ENCODE measurements around the gene HPS1. TPM values are rescaled to one million over a fixed set of nuclear protein-coding genes. Genes with fewer than 3 reads are reported as not detected.

HPS1 gene
- total and polyA plus RNA-seq, 2 donors (not counting 3 experiments of a cell fraction or from before 2014, with no cell fraction given): 60.7 to 67.5 TPM

DNA sequence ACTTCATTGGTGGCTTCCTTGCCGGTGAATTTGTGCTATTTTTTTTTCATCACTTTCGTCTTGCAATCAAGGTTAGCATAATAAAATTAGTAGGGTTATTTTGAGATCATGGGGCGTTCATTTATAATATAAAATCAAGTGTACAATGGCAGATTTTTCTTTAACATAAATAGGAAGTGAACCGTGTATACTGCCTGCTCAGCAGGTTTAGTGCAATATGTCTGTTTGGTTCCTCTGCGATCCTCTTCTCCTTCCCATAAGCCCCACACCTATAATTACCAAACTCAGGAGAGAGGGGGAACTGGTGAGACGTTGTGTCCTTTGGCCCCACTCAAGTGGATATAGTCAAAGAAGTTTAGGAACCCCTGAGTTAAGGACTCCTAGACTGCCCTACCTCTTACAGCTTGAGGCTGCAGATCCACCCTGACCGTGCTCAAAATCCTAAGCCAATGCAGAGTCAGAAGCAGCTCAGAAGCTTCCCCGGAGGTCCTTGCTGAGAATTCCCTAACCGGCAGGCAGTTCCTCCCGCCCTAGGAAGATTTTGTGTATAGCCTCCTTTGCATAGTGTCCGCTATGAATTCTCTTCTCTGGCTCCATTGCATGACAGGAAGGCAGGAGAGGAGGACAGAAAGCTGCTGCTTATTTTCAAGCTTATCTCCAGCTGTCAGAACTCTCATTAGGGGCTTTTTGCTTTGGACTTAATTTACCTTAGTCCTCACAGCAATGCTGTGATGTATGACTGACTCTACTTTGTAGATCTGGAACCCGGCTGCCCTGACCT is 73.3 kb downstream of the HPS1 start:
- no peak overlapping the region for H3K4me3 ChIP-seq (replicated peaks in 1 of 3; ENCODE audit: insufficient read depth in 1 of 3, low read depth in 1 of 3, low read length in 3 of 3)
- H3K27ac ChIP-seq (ENCODE audit: insufficient read depth, low read depth, low read length): no peak overlapping the region
- H4K20me1 ChIP-seq (replicated peaks; ENCODE audit: control insufficient read depth, extremely low read depth, insufficient read depth, low read length): no peaks in the 10 kb centered on the region
- BruUV-seq (replicated peaks): no TSS peak
- DNase-seq (ENCODE audit: low read depth, low spot score) (no peak), FAIRE-seq (no peak)
- no peak for TF ChIP-seq GATA2 (IDR thresholded peaks at IDR 0.05; ENCODE audit: insufficient read depth, insufficient read length, low read depth, low read length)
- TF ChIP-seq, protein P1, sequence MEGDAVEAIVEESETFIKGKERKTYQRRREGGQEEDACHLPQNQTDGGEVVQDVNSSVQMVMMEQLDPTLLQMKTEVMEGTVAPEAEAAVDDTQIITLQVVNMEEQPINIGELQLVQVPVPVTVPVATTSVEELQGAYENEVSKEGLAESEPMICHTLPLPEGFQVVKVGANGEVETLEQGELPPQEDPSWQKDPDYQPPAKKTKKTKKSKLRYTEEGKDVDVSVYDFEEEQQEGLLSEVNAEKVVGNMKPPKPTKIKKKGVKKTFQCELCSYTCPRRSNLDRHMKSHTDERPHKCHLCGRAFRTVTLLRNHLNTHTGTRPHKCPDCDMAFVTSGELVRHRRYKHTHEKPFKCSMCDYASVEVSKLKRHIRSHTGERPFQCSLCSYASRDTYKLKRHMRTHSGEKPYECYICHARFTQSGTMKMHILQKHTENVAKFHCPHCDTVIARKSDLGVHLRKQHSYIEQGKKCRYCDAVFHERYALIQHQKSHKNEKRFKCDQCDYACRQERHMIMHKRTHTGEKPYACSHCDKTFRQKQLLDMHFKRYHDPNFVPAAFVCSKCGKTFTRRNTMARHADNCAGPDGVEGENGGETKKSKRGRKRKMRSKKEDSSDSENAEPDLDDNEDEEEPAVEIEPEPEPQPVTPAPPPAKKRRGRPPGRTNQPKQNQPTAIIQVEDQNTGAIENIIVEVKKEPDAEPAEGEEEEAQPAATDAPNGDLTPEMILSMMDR (IDR thresholded peaks at IDR 0.05; ENCODE audit: extremely low read depth in 1 of 2, insufficient read depth in 1 of 2, low read depth in 1 of 2, low read length in 2 of 2): no peak
- TF ChIP-seq POLR2A (IDR thresholded peaks at IDR 0.05; ENCODE audit: low read depth, low read length): no peak
- TF ChIP-seq MYC (IDR thresholded peaks at IDR 0.05; ENCODE audit: low read depth, low read length): no peak
- TF ChIP-seq POLR2AphosphoS5 (IDR thresholded peaks at IDR 0.05; ENCODE audit: insufficient read depth, low read depth, low read length): no peak
- TF ChIP-seq, protein P2, sequence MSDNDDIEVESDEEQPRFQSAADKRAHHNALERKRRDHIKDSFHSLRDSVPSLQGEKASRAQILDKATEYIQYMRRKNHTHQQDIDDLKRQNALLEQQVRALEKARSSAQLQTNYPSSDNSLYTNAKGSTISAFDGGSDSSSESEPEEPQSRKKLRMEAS (IDR thresholded peaks at IDR 0.05; ENCODE audit: insufficient read depth, insufficient read length): no peak
- no peak for TF ChIP-seq JUN (IDR thresholded peaks at IDR 0.05; ENCODE audit: borderline replicate concordance, insufficient read depth, insufficient read length, low read depth)
- TF ChIP-seq EZH2 (IDR thresholded peaks at IDR 0.05; ENCODE audit: borderline replicate concordance, low read depth, low read length, severe bottlenecking): no peak
- no peak for TF ChIP-seq FOS (IDR thresholded peaks at IDR 0.05; ENCODE audit: borderline replicate concordance, insufficient read depth, low read length)
- dilution Hi-C loops (cut with MboI; ENCODE audit: extremely low pct_ligation_motif_present, low sequenced_read_pairs) (no loop called here), intact Hi-C loops (cut with micrococcal nuclease) (no loop called here)
- no peak overlapping the region for H3K9ac ChIP-seq (replicated peaks; ENCODE audit: extremely low read depth, insufficient read depth, low read length)
- H2AFZ ChIP-seq (ENCODE audit: low read depth, low read length): no peak overlapping the region
- H3K9me3 ChIP-seq (replicated peaks; ENCODE audit: control insufficient read depth, insufficient read depth, low read length): no peaks in the 10 kb centered on the region
- no peak overlapping the region for H3K4me2 ChIP-seq (ENCODE audit: insufficient read depth, low read length)
- peaks cover 0 to 8% of the 10 kb centered on the region in 2 experiments for H3K27me3 ChIP-seq (ENCODE audit: control insufficient read depth in 2 of 2, insufficient read depth in 2 of 2, low read length in 2 of 2)
- no peaks in the 10 kb centered on the region for H3K4me1 ChIP-seq (ENCODE audit: control insufficient read depth, extremely low read depth, insufficient read depth, low read length)
- H3K36me3 ChIP-seq (ENCODE audit: control insufficient read depth in 2 of 2, extremely low read depth in 1 of 2, insufficient read depth in 2 of 2, low read length in 2 of 2): no peaks in the 10 kb centered on the region
- no peaks in the 10 kb centered on the region for H3K79me2 ChIP-seq (ENCODE audit: control insufficient read depth, insufficient read depth, low read length)
- POLR2A ChIA-PET: no interaction called here
- no peaks in the 10 kb centered on the region for H3K9me1 ChIP-seq (replicated peaks; ENCODE audit: control insufficient read depth, extremely low read depth, insufficient read depth, low read length)
- CTCF ChIA-PET: interaction anchor here (0.8 to 1.3 kb wide), 2 partner anchors 9 to 328 kb away, joined by 3 read pairs; no protein-coding TSS in a partner anchor

Data from endothelial cell of umbilical vein (primary cell).